K562 (cell line): Measurements from ENCODE around the gene ITGAL. TPM values are rescaled to one million over a fixed set of nuclear protein-coding genes. Genes with fewer than 3 reads are reported as not detected.
A peak's percentile ranks its signal among the peaks of the same experiment; 100 is the strongest.

Experiments used
- CBFA2T2 ChIP-seq: fragments of 450-650 bp; conservative IDR thresholded peaks from 2 replicates; pipeline ENCODE4 v1.6.1; 2017; ENCODE audit warnings: mild to moderate bottlenecking
- ILF3 ChIP-seq: fragments of 450-650 bp; IDR thresholded peaks from 2 replicates; pipeline ENCODE4 v1.6.1; 2018; ENCODE audit warnings: antibody characterized with exemption, mild to moderate bottlenecking, moderate library complexity, borderline replicate concordance
- IRF2 ChIP-seq: sonication (generic); formaldehyde crosslinking; IDR thresholded peaks from 2 replicates; pipeline ENCODE4 v1.8.1; 2022; ENCODE audit warnings: mild to moderate bottlenecking, missing genetic modification reagents
- MIER1 ChIP-seq: fragments of 450-650 bp; IDR thresholded peaks from 2 replicates; pipeline ENCODE4 v1.6.1; 2016; ENCODE audit warnings: antibody characterized with exemption, mild to moderate bottlenecking, low read depth
- POLR2B ChIP-seq: fragments of 450-650 bp; IDR thresholded peaks from 2 replicates; pipeline ENCODE4 v1.6.1; 2018; ENCODE audit warnings: low read depth; ENCODE audit not compliant: partially characterized antibody
- POLR3G ChIP-seq: IDR thresholded peaks from 2 replicates; pipeline ENCODE4 v1.6.1; 2011; ENCODE audit not compliant: insufficient read length, insufficient replicate concordance; ENCODE audit errors: extremely low read depth
- SAFB2 ChIP-seq: fragments of 200-400 bp; formaldehyde crosslinking; IDR thresholded peaks from 2 replicates; pipeline ENCODE4 v1.6.1; 2018; ENCODE audit warnings: borderline replicate concordance, low read length, low read depth, moderate library complexity; ENCODE audit not compliant: severe bottlenecking
- SMAD3 ChIP-seq: fragments of 450-650 bp; formaldehyde crosslinking; conservative IDR thresholded peaks from 2 replicates; pipeline ENCODE4 v1.4.0; 2020; ENCODE audit warnings: mild to moderate bottlenecking
- SMARCE1 ChIP-seq: fragments of 450-650 bp; IDR thresholded peaks from 2 replicates; pipeline ENCODE4 v1.7.1; 2016; ENCODE audit warnings: mild to moderate bottlenecking
- SREBF2 ChIP-seq: sonication (generic); formaldehyde crosslinking; IDR thresholded peaks from 2 replicates; pipeline ENCODE4 v1.4.0; 2020; ENCODE audit warnings: mild to moderate bottlenecking, missing genetic modification reagents
- TAL1 ChIP-seq: fragments of 450-650 bp; IDR thresholded peaks from 2 replicates; pipeline ENCODE4 v1.6.1; 2016; ENCODE audit warnings: mild to moderate bottlenecking
- TCF3 ChIP-seq: sonication (generic); formaldehyde crosslinking; IDR thresholded peaks from 2 replicates; pipeline ENCODE4 v1.4.0; 2020; ENCODE audit warnings: mild to moderate bottlenecking, missing genetic modification reagents
- ZC3H11A ChIP-seq: IDR thresholded peaks from 2 replicates; pipeline ENCODE4 v1.6.1; 2012; ENCODE audit warnings: low read depth, low read length, improper control_type of control experiment
- ZNF644 ChIP-seq: fragments of 200-800 bp; sonication (Bioruptor generic); IDR thresholded peaks from 2 replicates; pipeline ENCODE4 v1.6.1; 2016; ENCODE audit warnings: low read depth, missing genetic modification characterization, missing compliant biosample characterization
- ZNF75A ChIP-seq: fragments of 450-650 bp; formaldehyde crosslinking; IDR thresholded peaks from 2 replicates; pipeline ENCODE4 v1.4.0; 2020; ENCODE audit warnings: mild to moderate bottlenecking
- ZNF830 ChIP-seq: fragments of 250-450 bp; sonication (Bioruptor Pico); IDR thresholded peaks from 2 replicates; pipeline ENCODE4 v1.5.0; 2021; ENCODE audit warnings: mild to moderate bottlenecking
- polyA plus RNA-seq, 8 experiments: library from polyadenylated mRNA; depleted of rRNA in 4 of 8; stranded (reverse) in 5 of 8; unstranded in 3 of 8; fragments of >200 nt; fragmentation: Nextera tagmentation in 2 of 8; fragmentation: Illumina TruSeq in 1 of 8; extraction: Ambion mirVana in 2 of 8; extraction: Trizol in 1 of 8; gene quantifications; 2 replicates each; pipeline versions ENCODE4 v1.2.1 to v1.2.3, GENCODE V29; 2011 to 2014; ENCODE audit warnings: inconsistent platforms in 1 of 8, missing spikeins in 1 of 8
- total RNA-seq, 7 experiments: library from RNA; depleted of rRNA in 6 of 7; stranded (reverse); fragments of >200 nt in 6 of 7; fragmentation: Illumina TruSeq in 2 of 7; extraction: Trizol in 2 of 7; gene quantifications; 2 replicates each; pipeline versions ENCODE4 v1.2.1 to v1.2.3, GENCODE V29; 2011 to 2021; ENCODE audit warnings: low replicate concordance in 1 of 7
- TF ChIP-seq, protein P1 (sequence below): fragments of 200-800 bp; sonication (Bioruptor generic); IDR thresholded peaks from 2 replicates; pipeline ENCODE4 v1.6.1; 2016; ENCODE audit warnings: missing genetic modification characterization, missing compliant biosample characterization
- TF ChIP-seq, protein P2 (sequence below): fragments of 250-450 bp; sonication (Bioruptor Pico); IDR thresholded peaks from 2 replicates; pipeline ENCODE4 v1.8.0; 2022; ENCODE audit warnings: moderate library complexity, mild to moderate bottlenecking, inconsistent platforms
- TF ChIP-seq, protein P3 (sequence below): fragments of 450-650 bp; formaldehyde crosslinking; IDR thresholded peaks from 2 replicates; pipeline ENCODE4 v1.4.0; 2020; ENCODE audit warnings: mild to moderate bottlenecking, moderate library complexity
- TF ChIP-seq, protein P4 (sequence below): fragments of 250-450 bp; sonication (Bioruptor Pico); IDR thresholded peaks from 2 replicates; pipeline ENCODE4 v1.4.0; 2020; ENCODE audit warnings: borderline replicate concordance

ITGAL gene
- total and polyA plus RNA-seq, 9 of the 15 experiments (the other 6 are each of a cell fraction or from before 2014, with no cell fraction given), result 0.01 to 0.53 TPM; not detected in 7

DNA sequence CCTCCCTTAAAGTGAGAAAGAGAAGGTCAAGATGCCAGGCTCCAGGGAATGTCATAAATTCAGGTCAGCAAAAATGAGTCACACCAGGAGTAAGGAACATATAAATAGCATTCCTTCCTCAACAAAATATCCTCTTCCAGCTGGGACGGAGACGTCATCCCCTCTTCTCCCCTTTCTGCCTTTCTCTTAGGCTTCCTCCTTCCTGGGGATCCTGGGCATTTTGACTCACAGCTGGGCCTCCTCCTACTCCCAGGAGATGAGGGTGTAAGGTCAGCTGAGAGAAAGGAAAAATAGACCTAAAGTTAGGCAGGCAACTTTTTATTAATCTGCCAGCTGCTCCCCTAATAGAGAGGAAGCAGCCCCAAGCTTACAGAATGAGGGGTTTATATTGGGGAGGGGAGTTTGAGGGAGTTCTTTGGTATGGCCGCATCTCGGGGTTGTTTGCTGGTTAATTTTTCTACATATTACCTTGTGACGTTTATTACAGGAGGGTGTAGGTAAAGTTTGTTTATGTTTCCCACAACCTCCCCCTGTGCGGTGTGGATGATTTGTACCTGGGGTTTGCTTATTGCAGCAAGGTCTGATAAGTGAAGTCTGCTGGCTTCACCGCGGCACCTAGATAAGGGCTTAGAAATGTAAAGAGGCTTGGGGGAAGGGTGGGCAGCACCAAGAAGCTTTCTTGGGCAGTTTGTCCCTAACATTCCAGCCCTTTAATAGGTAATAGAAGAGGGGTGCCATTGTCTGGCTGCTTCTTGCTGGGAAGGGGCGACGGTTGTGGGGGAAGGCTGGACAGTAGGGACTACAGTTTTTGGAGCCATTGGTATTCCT, 69.2 kb downstream of the ITGAL start (continued):
- TF ChIP-seq TCF3 (CRISPR knock-in tag), result peak; percentile 62
- no peak for TF ChIP-seq ZNF830
- TF ChIP-seq, protein P1, sequence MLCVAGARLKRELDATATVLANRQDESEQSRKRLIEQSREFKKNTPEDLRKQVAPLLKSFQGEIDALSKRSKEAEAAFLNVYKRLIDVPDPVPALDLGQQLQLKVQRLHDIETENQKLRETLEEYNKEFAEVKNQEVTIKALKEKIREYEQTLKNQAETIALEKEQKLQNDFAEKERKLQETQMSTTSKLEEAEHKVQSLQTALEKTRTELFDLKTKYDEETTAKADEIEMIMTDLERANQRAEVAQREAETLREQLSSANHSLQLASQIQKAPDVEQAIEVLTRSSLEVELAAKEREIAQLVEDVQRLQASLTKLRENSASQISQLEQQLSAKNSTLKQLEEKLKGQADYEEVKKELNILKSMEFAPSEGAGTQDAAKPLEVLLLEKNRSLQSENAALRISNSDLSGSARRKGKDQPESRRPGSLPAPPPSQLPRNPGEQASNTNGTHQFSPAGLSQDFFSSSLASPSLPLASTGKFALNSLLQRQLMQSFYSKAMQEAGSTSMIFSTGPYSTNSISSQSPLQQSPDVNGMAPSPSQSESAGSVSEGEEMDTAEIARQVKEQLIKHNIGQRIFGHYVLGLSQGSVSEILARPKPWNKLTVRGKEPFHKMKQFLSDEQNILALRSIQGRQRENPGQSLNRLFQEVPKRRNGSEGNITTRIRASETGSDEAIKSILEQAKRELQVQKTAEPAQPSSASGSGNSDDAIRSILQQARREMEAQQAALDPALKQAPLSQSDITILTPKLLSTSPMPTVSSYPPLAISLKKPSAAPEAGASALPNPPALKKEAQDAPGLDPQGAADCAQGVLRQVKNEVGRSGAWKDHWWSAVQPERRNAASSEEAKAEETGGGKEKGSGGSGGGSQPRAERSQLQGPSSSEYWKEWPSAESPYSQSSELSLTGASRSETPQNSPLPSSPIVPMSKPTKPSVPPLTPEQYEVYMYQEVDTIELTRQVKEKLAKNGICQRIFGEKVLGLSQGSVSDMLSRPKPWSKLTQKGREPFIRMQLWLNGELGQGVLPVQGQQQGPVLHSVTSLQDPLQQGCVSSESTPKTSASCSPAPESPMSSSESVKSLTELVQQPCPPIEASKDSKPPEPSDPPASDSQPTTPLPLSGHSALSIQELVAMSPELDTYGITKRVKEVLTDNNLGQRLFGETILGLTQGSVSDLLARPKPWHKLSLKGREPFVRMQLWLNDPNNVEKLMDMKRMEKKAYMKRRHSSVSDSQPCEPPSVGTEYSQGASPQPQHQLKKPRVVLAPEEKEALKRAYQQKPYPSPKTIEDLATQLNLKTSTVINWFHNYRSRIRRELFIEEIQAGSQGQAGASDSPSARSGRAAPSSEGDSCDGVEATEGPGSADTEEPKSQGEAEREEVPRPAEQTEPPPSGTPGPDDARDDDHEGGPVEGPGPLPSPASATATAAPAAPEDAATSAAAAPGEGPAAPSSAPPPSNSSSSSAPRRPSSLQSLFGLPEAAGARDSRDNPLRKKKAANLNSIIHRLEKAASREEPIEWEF (CRISPR knock-in tag), result no peak
- TF ChIP-seq, protein P2, sequence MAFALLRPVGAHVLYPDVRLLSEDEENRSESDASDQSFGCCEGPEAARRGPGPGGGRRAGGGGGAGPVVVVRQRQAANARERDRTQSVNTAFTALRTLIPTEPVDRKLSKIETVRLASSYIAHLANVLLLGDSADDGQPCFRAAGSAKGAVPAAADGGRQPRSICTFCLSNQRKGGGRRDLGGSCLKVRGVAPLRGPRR, result no peak
- TF ChIP-seq ZNF75A (CRISPR knock-in tag), result no peak
- no peak for TF ChIP-seq POLR2B
- TF ChIP-seq, protein P3, sequence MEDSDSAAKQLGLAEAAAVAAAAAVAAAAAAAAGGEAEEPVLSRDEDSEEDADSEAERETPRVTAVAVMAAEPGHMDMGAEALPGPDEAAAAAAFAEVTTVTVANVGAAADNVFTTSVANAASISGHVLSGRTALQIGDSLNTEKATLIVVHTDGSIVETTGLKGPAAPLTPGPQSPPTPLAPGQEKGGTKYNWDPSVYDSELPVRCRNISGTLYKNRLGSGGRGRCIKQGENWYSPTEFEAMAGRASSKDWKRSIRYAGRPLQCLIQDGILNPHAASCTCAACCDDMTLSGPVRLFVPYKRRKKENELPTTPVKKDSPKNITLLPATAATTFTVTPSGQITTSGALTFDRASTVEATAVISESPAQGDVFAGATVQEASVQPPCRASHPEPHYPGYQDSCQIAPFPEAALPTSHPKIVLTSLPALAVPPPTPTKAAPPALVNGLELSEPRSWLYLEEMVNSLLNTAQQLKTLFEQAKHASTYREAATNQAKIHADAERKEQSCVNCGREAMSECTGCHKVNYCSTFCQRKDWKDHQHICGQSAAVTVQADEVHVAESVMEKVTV, result no peak
- peak; percentile 73 for TF ChIP-seq CBFA2T2
- TF ChIP-seq SAFB2, result no peak
- no peak for TF ChIP-seq ILF3
- no peak for TF ChIP-seq SREBF2 (CRISPR knock-in tag)
- TF ChIP-seq SMAD3, result no peak
- TF ChIP-seq SMARCE1, result peak; percentile 50
- no peak for TF ChIP-seq POLR3G
- TF ChIP-seq, protein P4, sequence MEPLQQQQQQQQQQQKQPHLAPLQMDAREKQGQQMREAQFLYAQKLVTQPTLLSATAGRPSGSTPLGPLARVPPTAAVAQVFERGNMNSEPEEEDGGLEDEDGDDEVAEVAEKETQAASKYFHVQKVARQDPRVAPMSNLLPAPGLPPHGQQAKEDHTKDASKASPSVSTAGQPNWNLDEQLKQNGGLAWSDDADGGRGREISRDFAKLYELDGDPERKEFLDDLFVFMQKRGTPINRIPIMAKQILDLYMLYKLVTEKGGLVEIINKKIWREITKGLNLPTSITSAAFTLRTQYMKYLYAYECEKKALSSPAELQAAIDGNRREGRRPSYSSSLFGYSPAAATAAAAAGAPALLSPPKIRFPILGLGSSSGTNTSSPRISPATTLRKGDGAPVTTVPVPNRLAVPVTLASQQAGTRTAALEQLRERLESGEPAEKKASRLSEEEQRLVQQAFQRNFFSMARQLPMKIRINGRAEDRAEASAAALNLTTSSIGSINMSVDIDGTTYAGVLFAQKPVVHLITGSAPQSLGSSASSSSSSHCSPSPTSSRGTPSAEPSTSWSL (CRISPR knock-in tag), result no peak
- TF ChIP-seq MIER1, result no peak
- no peak for TF ChIP-seq ZNF644
- TF ChIP-seq IRF2, result no peak
- peak; percentile 65 for TF ChIP-seq TAL1
- TF ChIP-seq ZC3H11A, result no peak
